HL-60 (cell line): Measurements from ENCODE around the gene SP140L.
"Not testable (repeated sequence)": the region's sequence is repeated elsewhere in the genome, so short reads cannot be mapped to it uniquely, and the experiment has no call there.

Experiments
- DNase-seq, 2 experiments: peaks; one replicate each; pipeline ENCODE4 v3.0.0-alpha.2; 2010 to 2020; ENCODE audit warnings: low read depth in 1 of 2, low spot score in 1 of 2
- H3K27ac ChIP-seq: fragments of 250-450 bp; sonication (Bioruptor Pico); replicated peaks from 2 replicates; pipeline ENCODE4 v1.5.1; 2020; ENCODE audit warnings: mild to moderate bottlenecking, moderate library complexity
- H3K27me3 ChIP-seq: fragments of 250-450 bp; sonication (Bioruptor Pico); 2 replicates; pipeline ENCODE4 v1.5.1; 2021; ENCODE audit warnings: mild to moderate bottlenecking, moderate library complexity; ENCODE audit not compliant: insufficient read depth, poor library complexity, severe bottlenecking
- H3K4me3 ChIP-seq: replicated peaks from 2 replicates; pipeline ENCODE4 v1.5.1; 2011; ENCODE audit warnings: mild to moderate bottlenecking, control low read depth, low read length; ENCODE audit not compliant: insufficient read depth
- GABPA ChIP-seq: IDR thresholded peaks from 2 replicates; pipeline ENCODE4 v1.6.1; 2012; ENCODE audit warnings: low read depth
- POLR2AphosphoS5 ChIP-seq: IDR thresholded peaks from 2 replicates; pipeline ENCODE4 v1.6.1; 2012; ENCODE audit warnings: low read depth
- SPI1 ChIP-seq: IDR thresholded peaks from 2 replicates; pipeline ENCODE4 v1.6.1; 2012; ENCODE audit warnings: low read depth, mild to moderate bottlenecking, borderline replicate concordance
- TF ChIP-seq, protein P1 (sequence below): IDR thresholded peaks from one replicate; pipeline ENCODE4 v1.5.1; 2011; ENCODE audit warnings: low read length, control low read depth, inconsistent platforms; ENCODE audit not compliant: insufficient read depth
- TF ChIP-seq, protein P2 (sequence below): IDR thresholded peaks from 2 replicates; pipeline ENCODE4 v1.6.1; 2012; ENCODE audit warnings: low read depth; ENCODE audit not compliant: insufficient replicate concordance

The SP140L gene

DNA sequence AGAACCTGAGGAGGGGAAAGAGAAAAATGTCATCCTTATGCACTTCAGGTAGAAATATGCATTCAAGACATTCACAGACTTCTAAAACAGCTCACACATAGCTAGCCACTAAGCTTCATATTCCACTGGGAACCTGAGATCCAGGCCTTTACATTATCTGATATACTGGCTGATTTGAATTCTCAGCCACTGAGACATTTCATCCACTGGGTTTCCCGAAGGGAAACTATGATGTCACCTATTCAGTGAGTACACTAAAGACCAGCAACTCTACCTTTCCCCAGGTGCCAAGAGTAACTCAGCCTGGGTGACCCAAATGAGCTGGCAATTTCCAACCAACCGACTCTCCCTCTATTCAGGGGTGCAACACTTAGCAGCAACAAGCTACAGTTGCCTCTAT, 67.3 kb downstream of the SP140L start:
- H3K27ac ChIP-seq = no peak overlapping the region
- H3K27me3 ChIP-seq = no peaks in the 10 kb centered on the region
- H3K4me3 ChIP-seq = no peak overlapping the region
- TF ChIP-seq GABPA = no peak
- no peak for TF ChIP-seq SPI1
- TF ChIP-seq POLR2AphosphoS5 = no peak
- TF ChIP-seq, protein P1, sequence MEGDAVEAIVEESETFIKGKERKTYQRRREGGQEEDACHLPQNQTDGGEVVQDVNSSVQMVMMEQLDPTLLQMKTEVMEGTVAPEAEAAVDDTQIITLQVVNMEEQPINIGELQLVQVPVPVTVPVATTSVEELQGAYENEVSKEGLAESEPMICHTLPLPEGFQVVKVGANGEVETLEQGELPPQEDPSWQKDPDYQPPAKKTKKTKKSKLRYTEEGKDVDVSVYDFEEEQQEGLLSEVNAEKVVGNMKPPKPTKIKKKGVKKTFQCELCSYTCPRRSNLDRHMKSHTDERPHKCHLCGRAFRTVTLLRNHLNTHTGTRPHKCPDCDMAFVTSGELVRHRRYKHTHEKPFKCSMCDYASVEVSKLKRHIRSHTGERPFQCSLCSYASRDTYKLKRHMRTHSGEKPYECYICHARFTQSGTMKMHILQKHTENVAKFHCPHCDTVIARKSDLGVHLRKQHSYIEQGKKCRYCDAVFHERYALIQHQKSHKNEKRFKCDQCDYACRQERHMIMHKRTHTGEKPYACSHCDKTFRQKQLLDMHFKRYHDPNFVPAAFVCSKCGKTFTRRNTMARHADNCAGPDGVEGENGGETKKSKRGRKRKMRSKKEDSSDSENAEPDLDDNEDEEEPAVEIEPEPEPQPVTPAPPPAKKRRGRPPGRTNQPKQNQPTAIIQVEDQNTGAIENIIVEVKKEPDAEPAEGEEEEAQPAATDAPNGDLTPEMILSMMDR = no peak
- TF ChIP-seq, protein P2, sequence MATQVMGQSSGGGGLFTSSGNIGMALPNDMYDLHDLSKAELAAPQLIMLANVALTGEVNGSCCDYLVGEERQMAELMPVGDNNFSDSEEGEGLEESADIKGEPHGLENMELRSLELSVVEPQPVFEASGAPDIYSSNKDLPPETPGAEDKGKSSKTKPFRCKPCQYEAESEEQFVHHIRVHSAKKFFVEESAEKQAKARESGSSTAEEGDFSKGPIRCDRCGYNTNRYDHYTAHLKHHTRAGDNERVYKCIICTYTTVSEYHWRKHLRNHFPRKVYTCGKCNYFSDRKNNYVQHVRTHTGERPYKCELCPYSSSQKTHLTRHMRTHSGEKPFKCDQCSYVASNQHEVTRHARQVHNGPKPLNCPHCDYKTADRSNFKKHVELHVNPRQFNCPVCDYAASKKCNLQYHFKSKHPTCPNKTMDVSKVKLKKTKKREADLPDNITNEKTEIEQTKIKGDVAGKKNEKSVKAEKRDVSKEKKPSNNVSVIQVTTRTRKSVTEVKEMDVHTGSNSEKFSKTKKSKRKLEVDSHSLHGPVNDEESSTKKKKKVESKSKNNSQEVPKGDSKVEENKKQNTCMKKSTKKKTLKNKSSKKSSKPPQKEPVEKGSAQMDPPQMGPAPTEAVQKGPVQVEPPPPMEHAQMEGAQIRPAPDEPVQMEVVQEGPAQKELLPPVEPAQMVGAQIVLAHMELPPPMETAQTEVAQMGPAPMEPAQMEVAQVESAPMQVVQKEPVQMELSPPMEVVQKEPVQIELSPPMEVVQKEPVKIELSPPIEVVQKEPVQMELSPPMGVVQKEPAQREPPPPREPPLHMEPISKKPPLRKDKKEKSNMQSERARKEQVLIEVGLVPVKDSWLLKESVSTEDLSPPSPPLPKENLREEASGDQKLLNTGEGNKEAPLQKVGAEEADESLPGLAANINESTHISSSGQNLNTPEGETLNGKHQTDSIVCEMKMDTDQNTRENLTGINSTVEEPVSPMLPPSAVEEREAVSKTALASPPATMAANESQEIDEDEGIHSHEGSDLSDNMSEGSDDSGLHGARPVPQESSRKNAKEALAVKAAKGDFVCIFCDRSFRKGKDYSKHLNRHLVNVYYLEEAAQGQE = no peak
- DNase-seq = no peak

DNA sequence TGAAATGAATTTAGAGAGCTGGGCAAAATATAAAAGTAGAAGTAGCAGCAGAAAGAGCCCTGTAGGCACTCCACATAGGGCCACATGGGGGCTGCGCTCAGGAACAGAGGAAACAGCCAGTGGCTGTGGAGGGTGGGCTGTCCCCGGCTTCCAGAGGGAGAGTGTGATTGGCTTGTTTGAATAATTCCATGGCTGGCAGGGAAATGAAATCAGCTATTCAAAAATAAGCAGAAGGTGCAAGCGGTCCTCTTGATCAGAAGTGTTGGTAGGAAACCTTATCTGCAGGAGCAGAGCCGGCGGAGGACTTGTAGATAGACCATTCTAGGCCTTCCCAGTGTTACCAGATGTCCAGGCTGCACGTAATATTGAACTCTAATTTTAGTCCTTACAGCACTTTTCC, 71.7 kb downstream of the SP140L start:
- not testable (repeated sequence) for H3K27ac ChIP-seq, DNase-seq, H3K4me3 ChIP-seq, H3K27me3 ChIP-seq

DNA sequence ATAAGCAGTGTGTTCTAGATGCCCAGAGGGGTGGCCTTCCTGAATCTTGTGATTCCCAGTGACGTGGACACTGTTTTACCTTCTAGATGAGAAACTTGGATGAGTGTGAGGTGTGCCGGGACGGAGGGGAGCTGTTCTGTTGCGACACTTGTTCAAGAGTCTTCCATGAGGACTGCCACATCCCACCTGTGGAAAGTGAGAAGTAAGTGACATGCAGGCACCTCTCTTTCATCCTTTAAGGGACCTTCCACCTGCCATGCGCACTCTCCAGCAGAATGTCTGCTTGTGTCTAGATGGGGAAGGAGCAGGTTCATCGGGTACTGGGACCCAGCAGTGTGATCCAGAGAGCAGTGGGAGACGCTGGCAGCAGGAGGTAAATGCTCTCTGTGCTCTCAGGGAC, 73.0 kb downstream of the SP140L start:
- DNase-seq = no peak
- no peak overlapping the region for H3K27ac ChIP-seq
- TF ChIP-seq, protein P1 = no peak
- TF ChIP-seq, protein P2 = no peak
- TF ChIP-seq POLR2AphosphoS5 = no peak
- TF ChIP-seq GABPA = no peak
- no peak for TF ChIP-seq SPI1
- no peak overlapping the region for H3K4me3 ChIP-seq
- H3K27me3 ChIP-seq = no peaks in the 10 kb centered on the region

DNA sequence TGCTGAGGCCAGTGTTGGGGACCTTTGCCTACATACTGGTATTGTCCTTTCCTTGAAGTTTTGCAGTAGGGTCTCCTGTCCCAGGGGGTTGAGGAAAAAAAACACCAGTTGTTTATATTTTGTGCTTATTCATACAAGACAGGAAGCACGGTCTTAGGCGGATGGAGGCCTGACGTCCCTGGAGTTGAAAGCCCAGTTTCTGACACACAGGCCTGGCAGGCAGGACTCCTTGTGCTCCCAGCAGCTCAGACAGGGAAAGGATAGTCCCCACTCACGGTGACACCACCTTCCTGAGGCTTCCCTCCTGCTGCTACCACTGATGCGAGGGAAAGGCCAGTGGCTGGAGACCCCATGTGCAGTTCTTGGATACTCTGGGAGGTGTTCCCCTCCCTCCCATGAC, 73.5 kb downstream of the SP140L start:
- DNase-seq = no peak
- TF ChIP-seq POLR2AphosphoS5 = no peak
- TF ChIP-seq GABPA = no peak
- TF ChIP-seq SPI1 = no peak
- Histone ChIP-seq H3K27me3 (no peaks in the 10 kb centered on the region), H3K4me3 (no peak overlapping the region), H3K27ac (no peak overlapping the region)

DNA sequence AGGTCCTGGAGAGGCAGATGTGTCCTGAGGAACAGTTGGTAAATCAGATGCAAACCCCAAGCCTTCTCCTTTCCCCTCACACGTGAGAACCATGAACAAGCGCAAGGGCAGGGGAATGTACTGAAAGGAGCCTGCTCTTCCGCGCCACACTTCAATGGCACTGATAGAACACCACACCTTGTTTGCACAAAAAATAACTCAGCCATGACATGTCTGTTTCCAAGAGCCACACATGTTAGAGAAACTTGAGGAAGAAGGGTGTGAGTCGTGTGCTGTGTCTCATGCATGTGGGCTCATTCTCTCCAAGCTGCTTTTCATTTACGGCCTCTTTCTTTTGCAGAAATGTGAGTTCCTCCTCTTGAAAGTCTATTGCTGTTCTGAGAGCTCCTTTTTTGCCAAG, 74.0 kb downstream of the SP140L start:
- H3K27ac ChIP-seq, DNase-seq, H3K27me3 ChIP-seq, H3K4me3 ChIP-seq: not testable (repeated sequence)
